CD4-positive, alpha-beta T cell treated with Interleukin-4 for 1 hour (primary cell): ENCODE results near the gene SNX19.

Experiments used
- DNase-seq, 2 donors: peaks; one replicate each; pipeline ENCODE4 v3.0.0-alpha.2; 2020 to 2022

SNX19 gene

DNA sequence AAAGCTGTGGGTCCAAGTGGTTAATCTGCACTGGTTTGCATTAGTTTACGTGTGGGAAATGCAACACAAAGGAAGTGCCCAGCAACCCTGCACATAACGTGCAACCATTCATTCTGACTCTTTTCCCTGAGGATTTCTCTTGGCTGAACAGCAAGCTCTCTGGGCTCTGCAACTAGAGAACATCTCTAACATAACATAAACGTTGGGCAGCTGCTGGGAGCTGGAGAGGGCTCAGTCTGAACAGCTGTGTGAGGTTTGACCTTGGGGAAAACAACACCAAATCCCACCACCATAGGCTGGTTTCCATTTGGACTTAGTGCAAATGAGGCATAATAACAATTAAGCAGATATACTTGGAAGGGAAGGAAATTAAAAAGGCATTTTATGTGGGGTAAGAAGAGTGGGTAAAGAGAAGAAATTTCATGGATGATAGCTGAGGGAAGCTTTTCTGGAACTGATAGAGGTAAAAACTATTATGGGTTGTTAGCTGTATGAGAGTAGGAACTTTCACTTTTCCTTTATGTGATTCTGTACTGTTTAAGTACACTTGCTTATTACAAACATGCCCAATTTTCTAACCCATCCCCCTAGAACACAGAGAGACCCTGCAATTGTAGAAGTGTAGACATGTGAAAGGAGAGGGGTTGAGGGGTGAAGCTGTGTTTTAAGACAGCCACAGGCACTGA is 76.2 kb downstream of the SNX19 start:
- DNase-seq: no peak

DNA sequence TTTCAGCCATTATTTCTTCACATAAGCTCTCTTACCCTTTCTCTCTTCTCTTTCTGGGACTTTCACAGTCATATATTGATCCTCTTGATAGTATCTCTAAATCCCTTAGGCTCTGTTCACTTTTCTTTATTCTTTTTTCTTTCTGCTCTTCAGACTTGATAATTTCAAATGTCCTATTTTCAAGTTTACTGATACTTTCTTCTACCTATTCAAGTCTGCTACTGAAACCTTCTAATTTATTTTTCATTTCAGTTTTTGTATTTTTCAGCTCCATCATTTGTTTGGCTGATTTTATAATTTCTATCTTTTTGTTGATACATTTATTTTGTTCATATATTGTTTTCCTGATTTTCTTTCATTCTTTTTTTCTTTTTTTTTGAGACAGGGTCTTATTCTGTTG is 79.1 kb downstream of the SNX19 start:
- no peak for DNase-seq

DNA sequence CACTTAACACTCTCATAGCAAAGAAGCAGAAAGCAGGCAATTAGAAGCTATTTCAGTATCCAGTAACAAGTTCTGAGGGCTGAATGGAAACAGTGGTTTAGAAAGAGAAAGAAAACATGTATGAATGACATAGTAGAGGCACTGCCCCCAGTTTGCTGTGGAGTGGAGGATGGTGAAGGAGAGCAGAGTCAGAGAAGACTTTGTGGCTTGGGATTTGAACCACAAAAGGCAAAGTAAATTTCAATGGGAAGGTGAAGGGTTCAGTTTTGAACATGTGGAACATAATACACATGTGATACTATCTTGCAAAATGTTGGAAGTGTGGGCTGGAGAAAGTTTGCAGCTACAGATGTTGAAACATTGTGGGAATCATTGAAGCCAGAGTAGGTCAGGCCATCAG is 81.4 kb downstream of the SNX19 start:
- no peak for DNase-seq

DNA sequence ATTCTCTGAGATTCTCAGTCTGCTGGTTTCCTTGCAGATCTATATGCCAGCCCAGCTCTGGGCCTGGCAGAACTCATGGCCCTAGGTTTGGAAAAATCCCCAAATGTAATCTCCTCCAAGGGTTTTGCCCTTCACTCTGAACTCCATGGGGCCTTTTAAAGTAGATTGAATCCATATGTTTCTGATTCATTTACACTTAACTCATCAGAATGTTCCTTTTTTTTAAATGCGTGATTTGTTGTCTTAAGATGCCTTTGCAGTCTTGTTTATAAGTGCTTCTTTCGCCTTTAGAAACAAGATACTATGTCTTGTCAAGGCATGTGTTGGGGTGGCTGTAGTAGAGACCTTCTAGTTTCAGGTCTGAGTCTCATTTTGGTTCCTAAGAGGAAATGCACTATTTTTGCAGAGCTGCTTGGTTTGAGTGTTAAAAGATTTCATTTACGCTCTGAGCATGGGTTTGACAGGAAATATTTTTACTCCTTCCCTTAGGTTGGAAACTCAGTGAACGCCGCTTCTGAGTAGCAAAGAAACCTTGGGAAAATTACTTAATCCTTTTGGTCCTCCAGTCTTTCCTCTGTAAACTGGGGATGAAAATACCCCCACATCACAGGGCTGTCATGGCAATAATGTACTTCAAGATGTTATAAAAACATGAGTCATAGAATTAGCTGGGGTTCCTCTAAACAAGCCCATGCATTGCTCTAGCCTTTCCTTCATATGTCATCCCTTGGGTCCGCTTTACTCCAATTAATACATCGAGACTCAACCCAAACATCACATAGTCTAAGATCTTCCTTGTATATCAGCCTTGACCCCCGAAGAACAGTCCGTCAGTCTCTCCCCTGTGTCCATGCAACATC is 83.5 kb downstream of the SNX19 start:
- DNase-seq: no peak

DNA sequence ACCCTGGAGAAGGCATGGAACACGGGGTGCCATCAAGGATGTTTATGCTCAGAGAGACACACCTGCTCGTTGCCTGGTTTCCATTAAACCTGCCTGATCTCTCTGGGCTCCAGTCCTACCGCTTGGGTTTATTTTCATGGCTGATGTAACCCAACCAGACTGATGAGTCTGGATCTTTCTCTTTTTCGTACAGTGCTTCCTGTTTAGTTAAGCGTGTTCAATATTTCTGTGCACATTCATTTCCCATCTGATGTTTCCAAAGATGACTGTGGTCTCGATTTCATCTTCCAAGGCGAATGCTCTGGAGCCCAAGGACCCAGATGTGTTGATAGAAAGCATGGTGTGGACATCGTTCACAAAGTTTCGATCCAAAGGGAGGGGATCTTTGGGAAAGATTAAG is 84.3 kb downstream of the SNX19 start:
- DNase-seq: no peak

DNA sequence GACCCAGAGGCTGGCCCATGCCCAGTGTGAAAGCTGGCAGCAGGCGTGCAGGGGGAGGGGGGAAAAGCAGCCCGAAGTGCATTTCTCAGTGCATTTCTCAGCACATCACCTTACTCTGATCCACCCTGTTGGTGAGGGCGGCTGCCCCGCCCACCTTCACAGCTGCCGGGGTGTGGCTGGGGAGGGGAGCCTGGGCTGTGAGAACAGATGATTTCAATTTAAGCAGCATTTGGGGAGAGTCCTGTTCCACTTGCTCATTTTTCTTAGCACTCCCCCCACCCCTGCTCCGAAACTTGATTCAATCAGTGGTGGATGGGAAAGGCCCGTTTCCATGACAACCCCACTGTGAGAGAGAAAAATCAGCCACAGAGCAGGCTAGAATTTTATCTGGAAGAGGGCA is 84.8 kb downstream of the SNX19 start:
- no peak for DNase-seq

DNA sequence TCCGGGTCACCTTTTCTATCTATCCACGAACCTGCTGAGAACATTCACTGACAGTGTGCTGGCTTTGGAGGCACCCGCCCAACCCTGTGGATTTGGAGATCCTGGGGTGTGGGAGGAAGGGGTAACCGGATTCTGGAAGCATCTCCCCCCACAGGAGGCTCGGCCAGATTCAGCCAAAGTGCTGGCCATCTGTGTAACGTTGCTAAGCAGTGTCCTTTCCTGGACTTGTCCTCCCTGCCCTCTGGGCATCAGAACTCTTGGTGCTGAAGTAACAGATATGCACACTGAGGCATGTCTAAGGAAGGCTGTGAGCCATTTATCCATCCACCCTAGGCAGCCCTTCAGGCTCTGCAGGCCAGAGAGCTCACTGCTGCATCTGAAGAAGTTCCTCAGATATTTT is 85.7 kb downstream of the SNX19 start:
- no peak for DNase-seq

DNA sequence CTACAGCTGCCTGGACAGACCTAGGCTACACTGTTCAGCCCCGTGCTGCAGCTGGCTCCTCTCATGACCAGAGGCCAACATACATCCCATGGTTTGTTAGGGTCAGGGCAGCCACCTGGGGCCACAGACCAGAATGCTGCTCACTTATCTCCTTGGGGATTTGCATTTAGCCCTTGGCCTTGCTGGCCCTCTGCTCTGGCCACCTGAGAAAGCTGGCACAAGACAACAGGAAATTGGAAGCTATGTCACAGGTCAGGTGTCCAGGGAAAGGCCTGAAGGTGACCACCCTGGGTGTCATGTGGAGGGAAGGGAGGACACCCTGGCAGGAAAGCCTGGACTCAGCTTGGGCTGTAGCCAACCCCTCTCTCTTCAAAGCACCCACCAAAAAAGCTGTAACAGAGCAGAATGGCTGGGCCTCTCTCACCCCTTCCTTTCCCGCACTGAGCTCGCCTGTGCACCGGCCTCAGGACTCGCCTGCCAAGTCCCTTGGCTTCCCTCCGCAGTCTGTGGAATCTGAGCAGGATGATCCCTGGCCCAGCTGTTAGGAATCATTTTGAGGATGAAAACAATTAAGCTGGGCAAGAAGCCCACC is 86.3 kb downstream of the SNX19 start:
- DNase-seq: no peak

DNA sequence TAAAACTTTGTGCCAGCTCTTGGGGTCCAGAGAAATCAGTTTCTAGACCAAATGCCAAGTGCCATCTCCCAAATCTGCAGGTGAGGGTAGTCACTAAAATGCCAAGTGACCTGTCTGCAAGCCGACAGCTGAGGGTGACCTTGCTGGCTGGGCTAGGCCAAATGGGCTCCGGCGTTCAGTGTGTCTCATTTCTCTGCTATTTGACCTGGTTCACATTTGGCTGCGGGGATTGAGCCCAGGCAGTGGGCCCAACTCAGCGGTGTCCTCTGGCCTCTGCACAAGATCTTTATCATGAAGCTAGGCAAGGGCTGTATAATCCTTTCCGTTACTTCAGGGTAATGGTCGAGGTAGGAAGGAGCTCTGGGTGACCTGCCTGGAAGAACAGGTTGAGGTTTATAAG is 87.5 kb downstream of the SNX19 start:
- no peak for DNase-seq

DNA sequence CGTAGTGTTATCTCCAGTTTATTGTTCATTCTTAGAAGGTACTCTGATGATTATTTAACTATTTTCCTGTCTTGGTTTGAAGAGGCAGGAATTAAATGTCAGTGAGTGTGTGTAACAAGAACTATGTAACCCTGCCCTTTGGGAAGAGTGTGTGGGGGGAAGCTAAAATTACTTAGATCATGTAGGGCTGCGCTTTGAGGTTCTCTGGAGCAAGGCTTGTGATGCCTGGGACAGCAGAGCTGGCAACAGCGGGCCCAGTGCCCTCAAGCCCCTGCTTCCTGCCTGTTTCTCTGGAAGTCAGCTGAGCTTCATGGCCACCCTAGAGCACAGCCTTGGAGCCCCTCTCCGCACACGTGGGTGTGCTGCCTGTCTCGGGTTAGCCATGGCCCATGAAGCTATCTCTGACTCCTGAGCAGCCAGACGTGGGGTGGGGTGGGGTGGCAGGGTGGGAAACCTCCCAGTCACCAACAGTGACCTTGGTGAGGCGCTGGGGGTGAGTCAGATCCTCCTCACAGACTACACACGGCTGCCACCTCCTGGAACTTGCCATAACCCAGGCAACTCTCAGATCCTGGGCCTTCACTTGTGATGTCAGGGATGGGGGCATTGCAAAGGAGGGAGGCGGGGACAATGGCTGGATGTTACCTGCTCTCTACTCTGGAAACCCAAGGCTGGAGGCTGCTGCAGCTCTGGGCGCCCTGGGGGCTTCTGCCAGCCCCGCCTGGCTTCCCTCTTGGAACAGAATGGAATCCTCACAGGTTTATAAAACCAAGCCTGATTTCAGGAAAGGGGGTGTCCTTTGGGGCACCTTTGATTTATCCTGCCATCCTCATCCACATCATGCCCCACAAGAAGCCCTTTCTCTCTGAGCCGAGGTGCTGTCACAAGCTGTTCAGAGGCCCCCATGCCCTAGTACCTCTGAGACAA is 88.6 kb downstream of the SNX19 start:
- no peak for DNase-seq

DNA sequence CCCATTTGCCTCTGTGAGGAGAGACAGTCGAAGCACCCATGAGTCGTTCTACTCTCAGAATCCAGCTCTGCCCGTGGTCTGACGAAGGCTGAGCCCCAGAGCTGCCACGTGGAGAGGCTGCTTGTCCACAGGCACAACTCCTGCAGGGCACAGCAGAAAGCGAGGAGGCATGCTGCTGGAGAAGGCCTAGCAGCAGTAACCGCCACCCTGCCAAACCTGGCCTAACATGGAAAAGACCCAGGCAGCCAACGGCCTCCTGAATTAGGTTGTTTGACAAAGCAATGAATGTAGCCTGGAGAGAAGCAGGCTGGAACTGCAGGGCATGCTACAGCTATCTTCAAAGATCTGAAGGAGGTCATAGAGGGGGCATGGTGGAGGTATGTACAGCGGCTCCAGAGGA is 89.7 kb downstream of the SNX19 start:
- no peak for DNase-seq

DNA sequence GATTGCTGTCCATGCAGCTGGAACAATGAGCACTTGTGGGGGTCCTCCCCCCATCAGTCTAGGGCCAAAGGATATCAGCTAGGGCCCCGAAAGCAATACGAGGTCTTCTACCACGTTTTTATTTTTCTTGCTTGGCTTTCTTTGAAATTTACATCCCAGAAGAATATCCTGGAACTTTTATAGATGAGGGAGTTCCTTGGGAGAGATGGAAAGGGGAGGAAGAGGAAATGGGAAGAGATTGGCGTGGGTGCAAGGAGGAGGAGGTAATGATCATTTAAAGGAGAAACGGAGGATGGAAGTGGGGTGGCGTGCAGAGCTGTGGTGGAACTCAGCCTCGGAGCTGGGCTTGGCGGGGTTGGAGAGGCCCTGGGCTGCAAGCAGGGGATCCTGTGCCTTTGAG is 90.3 kb downstream of the SNX19 start:
- no peak for DNase-seq

DNA sequence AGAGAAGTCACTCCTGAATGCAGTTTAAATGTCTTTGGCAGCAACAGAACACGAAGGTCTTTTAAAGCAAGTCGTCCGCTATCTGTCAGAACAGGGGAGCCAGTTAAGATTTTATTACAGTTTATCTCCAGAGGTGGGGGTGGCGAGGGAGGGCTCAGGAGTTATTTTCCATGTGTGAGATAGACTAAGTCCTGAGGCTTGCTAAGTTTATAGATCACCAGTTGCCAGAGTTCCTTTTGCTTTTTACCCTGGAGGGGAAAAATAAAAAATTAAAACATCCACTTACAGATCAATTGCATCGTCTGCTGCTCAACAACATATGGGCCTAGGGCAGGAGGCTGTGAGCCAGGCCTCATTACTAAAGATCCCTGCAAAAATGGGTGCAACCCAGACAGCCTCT is 90.7 kb downstream of the SNX19 start:
- DNase-seq: no peak
